SK-N-MC (cell line): ENCODE results near the gene ZC3H4.

Experiments used
- DNase-seq: peaks from one replicate; pipeline ENCODE4 v3.0.0-alpha.2; 2011; ENCODE audit warnings: low read depth, low spot score
- H3K27ac ChIP-seq: fragments of 200-600 bp; sonication (generic); 2 replicates; pipeline ENCODE4 v1.5.1; 2016; ENCODE audit warnings: mixed run types
- H3K36me3 ChIP-seq: fragments of 200-600 bp; sonication (generic); 2 replicates; pipeline ENCODE4 v1.6.1; 2017; ENCODE audit warnings: antibody characterized with exemption, low read length, mixed read lengths; ENCODE audit not compliant: insufficient read depth
- H3K4me3 ChIP-seq: fragments of 200-600 bp; sonication (generic); 2 replicates; pipeline ENCODE4 v1.5.1; 2016
- H3K9ac ChIP-seq: fragments of 200-600 bp; sonication (generic); 2 replicates; pipeline ENCODE4 v1.8.0; 2017; ENCODE audit warnings: mixed run types, mixed read lengths; ENCODE audit not compliant: insufficient read length
- H3K9me3 ChIP-seq: fragments of 200-600 bp; sonication (generic); 2 replicates; pipeline ENCODE4 v1.6.1; 2017; ENCODE audit warnings: low read depth, mild to moderate bottlenecking, antibody characterized with exemption, low read length, moderate library complexity, mixed read lengths
- EZH2 ChIP-seq: fragments of 200-600 bp; sonication (generic); IDR thresholded peaks from one replicate; pipeline ENCODE4 v1.6.1; 2017; ENCODE audit warnings: antibody characterized with exemption
- FOXP2 ChIP-seq: optimal IDR thresholded peaks from 2 replicates; pipeline ENCODE3; 2011; ENCODE audit warnings: mild to moderate bottlenecking, moderate library complexity; ENCODE audit not compliant: insufficient read depth; ENCODE audit errors: extremely low read length, control extremely low read depth
- POLR2AphosphoS5 ChIP-seq: IDR thresholded peaks from 2 replicates; pipeline ENCODE4 v1.6.1; 2012; ENCODE audit warnings: mild to moderate bottlenecking, low read depth, low read length, borderline replicate concordance

The ZC3H4 gene

DNA sequence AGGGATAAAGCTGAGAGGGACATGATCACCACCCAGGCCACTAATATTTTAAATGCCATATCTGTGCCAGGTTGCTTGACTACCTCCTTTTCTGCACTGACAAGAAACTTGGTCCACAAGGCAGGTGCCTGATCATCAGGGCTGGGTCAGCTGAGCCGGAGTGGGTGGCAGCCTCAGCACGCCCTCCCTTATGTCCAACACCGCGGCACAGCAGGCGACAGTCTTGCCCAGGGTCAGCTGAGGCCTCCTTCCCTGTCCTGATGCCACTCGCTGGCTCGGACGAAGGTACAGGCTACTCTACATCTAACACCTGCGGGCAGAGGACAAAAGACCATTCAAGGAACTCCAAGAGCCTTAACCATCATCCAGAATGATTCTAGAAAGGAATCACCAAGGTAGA is 16.9 kb downstream of the ZC3H4 start:
- H3K9ac ChIP-seq = no peak overlapping the region
- H3K4me3 ChIP-seq = no peak overlapping the region
- DNase-seq = no peak
- no peaks in the 10 kb centered on the region for H3K9me3 ChIP-seq
- H3K27ac ChIP-seq = no peak overlapping the region
- TF ChIP-seq POLR2AphosphoS5 = no peak
- TF ChIP-seq FOXP2 = no peak
- TF ChIP-seq EZH2 = no peak
- peaks cover 26% of the 10 kb centered on the region; the same call in 1 of the 2 replicates for H3K36me3 ChIP-seq

DNA sequence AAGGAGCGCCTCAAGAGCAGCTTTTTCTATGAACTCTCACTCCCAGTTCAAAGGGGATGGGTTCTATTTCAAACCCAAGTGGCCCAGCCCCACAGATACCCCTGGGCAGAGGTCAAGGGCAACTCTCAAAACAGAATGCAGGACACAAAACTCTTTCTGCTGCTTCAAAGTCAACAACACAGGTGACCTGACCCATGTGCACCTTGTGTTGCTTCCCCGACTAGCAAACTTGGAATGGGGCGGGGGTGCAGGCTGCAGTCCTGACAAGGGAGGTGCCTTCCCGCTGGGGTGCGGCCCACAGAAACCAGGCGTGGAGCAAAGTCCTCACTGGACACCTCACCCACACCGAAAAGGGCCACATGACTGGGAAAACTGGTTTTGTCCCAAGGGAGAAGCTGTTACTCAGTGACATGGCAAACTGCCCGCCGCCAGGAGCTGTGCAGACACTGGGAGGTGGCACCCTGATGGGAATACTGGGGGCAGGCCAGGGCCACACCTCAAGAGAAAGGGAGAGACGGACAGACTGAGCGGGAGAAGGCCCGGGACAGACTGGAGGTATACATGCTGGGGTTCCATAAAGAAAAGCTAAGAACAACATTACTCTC is 17.4 kb downstream of the ZC3H4 start:
- Histone ChIP-seq H3K4me3 (no peak overlapping the region), H3K36me3 (peaks cover 26% of the 10 kb centered on the region; the same call in 1 of the 2 replicates), H3K9ac (no peak overlapping the region), H3K9me3 (no peaks in the 10 kb centered on the region), H3K27ac (no peak overlapping the region)
- TF ChIP-seq EZH2 (no peak), POLR2AphosphoS5 (no peak), FOXP2 (no peak)
- no peak for DNase-seq

DNA sequence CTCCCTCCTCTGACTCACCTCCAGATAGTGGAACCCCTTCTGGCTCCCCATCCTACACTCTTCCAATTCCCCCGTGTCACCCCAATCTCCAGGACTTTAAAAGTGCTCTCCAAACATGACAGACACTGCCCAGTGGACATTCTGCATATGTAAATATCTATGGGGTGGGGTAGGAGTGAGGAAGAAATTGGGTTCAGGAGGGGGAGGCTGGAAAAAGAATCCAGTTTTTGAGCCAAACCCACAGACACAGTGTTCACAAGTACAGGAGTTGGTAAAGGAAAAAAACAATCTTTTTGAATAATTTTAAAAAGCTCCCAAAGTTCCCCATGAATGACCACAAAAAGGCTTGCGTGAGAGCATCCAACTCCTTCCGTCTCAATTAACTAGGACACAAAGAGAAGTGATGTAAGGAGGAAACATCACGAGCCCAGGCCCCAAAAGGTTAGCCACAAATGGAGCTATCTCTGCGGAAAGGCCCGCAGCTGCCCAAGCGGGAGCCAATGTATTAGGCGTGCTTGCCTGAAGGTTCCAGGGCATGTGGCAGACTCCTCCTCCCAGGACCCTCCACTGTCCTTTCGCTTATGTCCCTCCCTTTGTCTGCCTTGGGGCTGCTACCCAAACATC is 18.0 kb downstream of the ZC3H4 start:
- H3K27ac ChIP-seq = no peak overlapping the region
- no peak overlapping the region for H3K9ac ChIP-seq
- no peak for TF ChIP-seq POLR2AphosphoS5
- TF ChIP-seq FOXP2 = no peak
- no peak for TF ChIP-seq EZH2
- no peak overlapping the region for H3K4me3 ChIP-seq
- no peak for DNase-seq
- no peaks in the 10 kb centered on the region for H3K9me3 ChIP-seq
- H3K36me3 ChIP-seq = peaks cover 27% of the 10 kb centered on the region; the same call in 1 of the 2 replicates

DNA sequence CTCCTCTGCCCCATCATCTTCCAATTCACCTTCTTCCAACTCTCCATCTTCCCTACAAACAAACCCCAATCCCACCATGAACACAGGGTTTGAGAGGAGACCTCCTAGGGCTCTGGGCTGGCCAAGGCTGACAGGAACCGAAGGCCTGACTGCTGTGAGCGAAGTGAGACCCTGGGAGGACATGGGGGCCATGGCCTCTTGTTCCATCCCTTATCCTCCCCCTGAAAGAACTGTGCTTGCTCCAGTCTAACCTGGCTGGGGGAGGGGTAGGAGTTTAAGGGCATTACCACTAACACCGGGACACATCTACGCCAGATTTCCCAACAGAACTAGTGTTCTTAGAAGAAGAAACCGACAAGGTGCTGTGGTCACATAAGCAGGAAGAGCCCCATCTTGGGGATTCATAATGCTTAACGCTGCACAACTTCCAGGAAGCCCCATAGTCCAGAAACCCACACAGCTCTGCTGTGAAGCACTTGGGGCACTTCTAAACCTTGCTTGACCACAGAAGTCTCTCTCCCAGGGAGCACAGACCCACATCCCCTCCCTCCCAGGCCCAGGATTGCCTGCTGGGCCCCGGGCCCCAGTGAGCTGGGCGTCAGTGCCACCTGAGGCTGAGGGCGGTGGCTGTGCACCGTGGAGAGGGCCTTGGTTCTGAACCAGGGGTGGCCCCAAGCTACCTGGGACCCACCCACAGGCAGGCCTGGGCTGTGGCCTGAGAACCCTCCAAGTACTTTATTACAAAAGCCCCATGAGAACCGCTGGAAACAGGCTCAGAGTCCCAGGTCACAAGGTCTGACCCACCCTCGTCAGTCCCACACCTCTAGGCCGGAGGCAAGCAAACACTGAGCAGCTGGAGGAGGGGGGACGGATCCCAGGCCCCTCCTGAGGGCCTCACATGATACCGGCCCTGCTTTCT is 18.8 kb downstream of the ZC3H4 start:
- peak overlapping the region; percentile 36; the same call in 1 of the 2 replicates for H3K27ac ChIP-seq
- no peak overlapping the region for H3K9ac ChIP-seq
- no peaks in the 10 kb centered on the region for H3K9me3 ChIP-seq
- no peak for TF ChIP-seq EZH2
- no peak for TF ChIP-seq POLR2AphosphoS5
- TF ChIP-seq FOXP2 = no peak
- peaks cover 34% of the 10 kb centered on the region for H3K36me3 ChIP-seq
- H3K4me3 ChIP-seq = no peak overlapping the region
- DNase-seq = no peak

DNA sequence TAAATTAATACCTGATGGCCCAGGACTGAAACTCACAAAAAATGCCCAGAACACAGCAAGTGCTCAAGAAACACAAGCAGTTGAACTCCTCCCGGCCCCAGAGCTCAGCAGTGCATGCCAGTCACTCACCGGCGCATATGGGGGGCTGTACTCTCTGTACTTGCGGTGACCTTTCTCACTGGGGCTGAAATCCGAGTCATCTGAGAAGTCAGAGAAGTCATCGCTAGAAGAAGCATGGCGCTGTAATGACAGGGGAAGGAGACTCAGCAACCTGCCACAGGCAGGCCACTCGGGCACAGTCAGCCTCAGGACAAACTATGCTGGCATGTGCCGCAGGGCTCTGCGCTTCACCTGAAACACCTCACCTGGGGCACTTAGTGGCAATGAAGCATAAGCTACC is 19.7 kb downstream of the ZC3H4 start:
- Histone ChIP-seq H3K9ac (no peak overlapping the region), H3K27ac (no peak overlapping the region; the same call in 1 of the 2 replicates), H3K9me3 (no peaks in the 10 kb centered on the region), H3K4me3 (no peak overlapping the region), H3K36me3 (peaks cover 41% of the 10 kb centered on the region)
- DNase-seq = no peak
- TF ChIP-seq FOXP2 (no peak), POLR2AphosphoS5 (no peak), EZH2 (no peak)

DNA sequence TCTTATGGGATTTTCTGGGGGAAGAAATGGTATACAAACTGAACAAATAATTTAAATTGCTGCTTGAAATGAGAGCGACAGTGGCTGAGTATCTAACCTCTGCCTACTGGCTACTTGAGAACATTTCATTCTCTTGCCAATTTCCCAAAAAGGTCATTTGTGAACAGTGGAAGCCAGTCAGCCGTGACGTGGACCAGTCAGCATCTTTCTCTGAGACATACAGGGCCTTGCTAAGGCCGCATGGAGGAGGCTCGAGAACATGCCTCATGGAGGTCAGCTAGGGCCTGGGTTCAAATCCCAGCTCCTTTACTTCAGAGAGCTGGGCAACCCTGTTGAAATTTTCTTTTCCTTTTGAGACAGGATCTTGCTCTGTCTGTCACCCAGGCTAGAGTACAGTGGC is 20.3 kb downstream of the ZC3H4 start:
- Histone ChIP-seq H3K9ac (no peak overlapping the region), H3K27ac (no peak overlapping the region), H3K9me3 (no peaks in the 10 kb centered on the region), H3K4me3 (no peak overlapping the region), H3K36me3 (peaks cover 41% of the 10 kb centered on the region)
- TF ChIP-seq EZH2 = no peak
- no peak for TF ChIP-seq FOXP2
- TF ChIP-seq POLR2AphosphoS5 = no peak
- no peak for DNase-seq

DNA sequence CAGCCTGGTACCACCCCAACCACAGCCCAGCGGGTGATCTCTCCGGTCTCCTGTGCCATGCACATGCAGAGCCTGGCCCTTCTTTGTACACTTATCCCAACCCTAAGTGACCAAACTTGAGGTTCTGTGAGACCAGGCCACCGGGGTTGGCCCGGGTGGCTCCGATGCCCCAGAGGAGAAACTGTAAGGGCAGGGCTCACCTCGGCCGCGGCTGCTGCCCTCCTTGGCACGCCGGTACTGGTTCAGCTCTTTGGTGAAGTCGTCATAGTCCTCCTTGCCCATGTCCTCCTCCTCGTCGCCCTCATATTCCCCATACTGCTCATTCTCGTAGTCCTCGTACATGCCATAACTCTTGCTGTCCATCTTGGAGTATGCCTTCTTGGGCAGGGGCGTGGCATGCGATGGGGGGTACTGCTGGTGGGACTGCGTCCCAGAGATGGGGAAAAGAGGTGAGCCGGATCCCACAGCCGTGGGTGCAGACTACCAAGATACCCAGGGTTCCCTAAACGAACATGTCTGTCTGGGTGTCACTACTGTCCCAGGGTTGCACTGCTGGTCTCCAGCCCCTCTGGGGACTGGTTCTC is 23.7 kb downstream of the ZC3H4 start:
- Histone ChIP-seq H3K9ac (no peak overlapping the region), H3K9me3 (no peaks in the 10 kb centered on the region), H3K36me3 (peaks cover 59% of the 10 kb centered on the region), H3K4me3 (no peak overlapping the region), H3K27ac (no peak overlapping the region)
- TF ChIP-seq FOXP2 = no peak
- TF ChIP-seq POLR2AphosphoS5 = no peak
- no peak for TF ChIP-seq EZH2
- no peak for DNase-seq

DNA sequence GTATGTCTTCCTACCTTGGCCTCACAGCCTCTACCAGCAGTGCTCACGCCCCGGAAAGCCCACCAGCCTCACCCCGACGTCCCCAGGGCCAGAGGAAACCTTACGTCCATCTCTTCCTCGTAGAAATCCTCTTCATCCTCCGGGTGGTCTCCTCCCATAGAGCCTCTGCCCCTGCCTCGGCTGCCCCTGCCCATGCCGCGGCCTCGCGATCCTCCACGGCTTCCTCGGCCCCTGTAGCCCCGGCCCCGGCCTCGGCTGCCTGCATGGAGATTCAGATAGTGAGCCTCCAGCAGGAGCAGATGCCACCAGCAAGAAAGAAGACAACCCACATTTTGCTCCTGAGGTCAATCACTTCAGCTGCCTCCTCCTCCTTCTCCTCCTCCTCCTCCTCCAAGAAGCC is 27.3 kb downstream of the ZC3H4 start:
- Histone ChIP-seq H3K9me3 (no peaks in the 10 kb centered on the region), H3K27ac (no peak overlapping the region), H3K36me3 (peaks cover 65% of the 10 kb centered on the region), H3K4me3 (no peak overlapping the region), H3K9ac (no peak overlapping the region)
- TF ChIP-seq POLR2AphosphoS5 (no peak), FOXP2 (no peak), EZH2 (no peak)
- DNase-seq = no peak
